ENCODE measurements around the gene SEMA3D.

Gene SEMA3D

GRCh38 chr7:85221796-85222195 lies 34.9 kb upstream of the SEMA3D start:
- no peaks in the 10 kb centered on the region for H3K36me3 ChIP-seq (replicated peaks; ENCODE audit: low read depth, low read length)
- H4K20me1 ChIP-seq (ENCODE audit: insufficient read depth, low read length) = no peaks in the 10 kb centered on the region
- H3K4me3 ChIP-seq (ENCODE audit: low read length) = no peak overlapping the region
- no peaks in the 10 kb centered on the region for H3K79me2 ChIP-seq (ENCODE audit: low read length)
- H3K9me3 ChIP-seq (ENCODE audit: insufficient read depth, low read length) = no peaks in the 10 kb centered on the region
- H3K27me3 ChIP-seq (ENCODE audit: low read depth, low read length) = no peaks in the 10 kb centered on the region
- TF ChIP-seq, protein P1, sequence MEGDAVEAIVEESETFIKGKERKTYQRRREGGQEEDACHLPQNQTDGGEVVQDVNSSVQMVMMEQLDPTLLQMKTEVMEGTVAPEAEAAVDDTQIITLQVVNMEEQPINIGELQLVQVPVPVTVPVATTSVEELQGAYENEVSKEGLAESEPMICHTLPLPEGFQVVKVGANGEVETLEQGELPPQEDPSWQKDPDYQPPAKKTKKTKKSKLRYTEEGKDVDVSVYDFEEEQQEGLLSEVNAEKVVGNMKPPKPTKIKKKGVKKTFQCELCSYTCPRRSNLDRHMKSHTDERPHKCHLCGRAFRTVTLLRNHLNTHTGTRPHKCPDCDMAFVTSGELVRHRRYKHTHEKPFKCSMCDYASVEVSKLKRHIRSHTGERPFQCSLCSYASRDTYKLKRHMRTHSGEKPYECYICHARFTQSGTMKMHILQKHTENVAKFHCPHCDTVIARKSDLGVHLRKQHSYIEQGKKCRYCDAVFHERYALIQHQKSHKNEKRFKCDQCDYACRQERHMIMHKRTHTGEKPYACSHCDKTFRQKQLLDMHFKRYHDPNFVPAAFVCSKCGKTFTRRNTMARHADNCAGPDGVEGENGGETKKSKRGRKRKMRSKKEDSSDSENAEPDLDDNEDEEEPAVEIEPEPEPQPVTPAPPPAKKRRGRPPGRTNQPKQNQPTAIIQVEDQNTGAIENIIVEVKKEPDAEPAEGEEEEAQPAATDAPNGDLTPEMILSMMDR (IDR thresholded peaks at IDR 0.05; ENCODE audit: low read depth, low read length) = no peak
- no peak for TF ChIP-seq EZH2phosphoT487 (IDR thresholded peaks at IDR 0.05; ENCODE audit: low read depth)
- no peak overlapping the region for H3K9ac ChIP-seq (ENCODE audit: low read length)
- peaks cover 7% of the 10 kb centered on the region; the same call in 1 of the 2 replicates for H3K4me1 ChIP-seq (ENCODE audit: low read length)
- H3K27ac ChIP-seq (ENCODE audit: low read length) = no peak overlapping the region
- no peak overlapping the region for H2AFZ ChIP-seq (ENCODE audit: low read depth, low read length)
- no peak overlapping the region for H3K4me2 ChIP-seq (ENCODE audit: low read length)

GRCh38 chr7:85220651-85221050 lies 33.8 kb upstream of the SEMA3D start:
- TF ChIP-seq, protein P1 (IDR thresholded peaks at IDR 0.05; ENCODE audit: low read depth, low read length) = no peak
- TF ChIP-seq EZH2phosphoT487 (IDR thresholded peaks at IDR 0.05; ENCODE audit: low read depth) = no peak
- Histone ChIP-seq H3K9ac (ENCODE audit: low read length) (no peak overlapping the region), H3K27ac (ENCODE audit: low read length) (no peak overlapping the region), H3K4me3 (ENCODE audit: low read length) (no peak overlapping the region), H3K27me3 (ENCODE audit: low read depth, low read length) (no peaks in the 10 kb centered on the region), H3K9me3 (ENCODE audit: insufficient read depth, low read length) (no peaks in the 10 kb centered on the region), H3K79me2 (ENCODE audit: low read length) (no peaks in the 10 kb centered on the region), H3K36me3 (replicated peaks; ENCODE audit: low read depth, low read length) (no peaks in the 10 kb centered on the region), H3K4me2 (ENCODE audit: low read length) (no peak overlapping the region), H3K4me1 (ENCODE audit: low read length) (peaks cover 7% of the 10 kb centered on the region; the same call in 1 of the 2 replicates), H4K20me1 (ENCODE audit: insufficient read depth, low read length) (no peaks in the 10 kb centered on the region), H2AFZ (ENCODE audit: low read depth, low read length) (no peak overlapping the region)

DNA sequence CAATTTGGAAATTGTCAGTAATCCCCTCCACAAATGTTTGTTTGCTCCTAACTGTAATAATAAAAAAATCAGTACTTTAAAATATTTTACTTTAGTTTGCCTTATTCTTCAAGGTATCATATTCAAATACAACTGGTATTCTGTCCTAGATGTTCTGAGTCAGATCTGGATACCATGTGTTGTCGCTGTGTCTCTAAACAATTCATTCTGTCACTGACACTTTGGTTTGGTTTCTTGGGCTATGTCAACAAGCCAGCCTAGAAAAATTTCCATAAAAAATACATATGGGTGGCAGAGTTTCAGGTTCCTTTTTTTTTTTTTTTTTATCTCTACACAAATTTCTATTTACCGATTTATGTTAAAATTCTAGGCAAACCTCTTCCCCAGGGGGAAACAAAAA lies 33.2 kb upstream of the SEMA3D start:
- Histone ChIP-seq H2AFZ (ENCODE audit: low read depth, low read length) (no peak overlapping the region), H3K27me3 (ENCODE audit: low read depth, low read length) (no peaks in the 10 kb centered on the region), H3K9ac (ENCODE audit: low read length) (no peak overlapping the region), H3K36me3 (replicated peaks; ENCODE audit: low read depth, low read length) (no peaks in the 10 kb centered on the region), H3K79me2 (ENCODE audit: low read length) (no peaks in the 10 kb centered on the region), H3K4me2 (ENCODE audit: low read length) (no peak overlapping the region), H3K4me1 (ENCODE audit: low read length) (peaks cover 11% of the 10 kb centered on the region), H4K20me1 (ENCODE audit: insufficient read depth, low read length) (no peaks in the 10 kb centered on the region), H3K9me3 (ENCODE audit: insufficient read depth, low read length) (no peaks in the 10 kb centered on the region), H3K4me3 (ENCODE audit: low read length) (no peak overlapping the region), H3K27ac (ENCODE audit: low read length) (no peak overlapping the region)
- no peak for TF ChIP-seq EZH2phosphoT487 (IDR thresholded peaks at IDR 0.05; ENCODE audit: low read depth)
- TF ChIP-seq, protein P1 (IDR thresholded peaks at IDR 0.05; ENCODE audit: low read depth, low read length) = no peak

GRCh38 chr7:85217085-85217484 lies 30.2 kb upstream of the SEMA3D start:
- Histone ChIP-seq H3K27me3 (ENCODE audit: low read depth, low read length) (no peaks in the 10 kb centered on the region), H3K4me2 (ENCODE audit: low read length) (no peak overlapping the region), H3K4me3 (ENCODE audit: low read length) (no peak overlapping the region), H2AFZ (ENCODE audit: low read depth, low read length) (no peak overlapping the region), H3K4me1 (ENCODE audit: low read length) (peaks cover 13% of the 10 kb centered on the region), H3K36me3 (replicated peaks; ENCODE audit: low read depth, low read length) (no peaks in the 10 kb centered on the region), H3K27ac (ENCODE audit: low read length) (no peak overlapping the region), H3K9me3 (ENCODE audit: insufficient read depth, low read length) (no peaks in the 10 kb centered on the region), H3K9ac (ENCODE audit: low read length) (no peak overlapping the region), H3K79me2 (ENCODE audit: low read length) (no peaks in the 10 kb centered on the region), H4K20me1 (ENCODE audit: insufficient read depth, low read length) (no peaks in the 10 kb centered on the region)
- TF ChIP-seq, protein P1 (IDR thresholded peaks at IDR 0.05; ENCODE audit: low read depth, low read length) = no peak
- no peak for TF ChIP-seq EZH2phosphoT487 (IDR thresholded peaks at IDR 0.05; ENCODE audit: low read depth)
